COR-L47 (cell line): ENCODE measurements around the gene PEX11G.
"Not testable (repeated sequence)": the region's sequence is repeated elsewhere in the genome, so short reads cannot be mapped to it uniquely, and the experiment has no call there.

Experiments
- DNase-seq: peaks from one replicate; lab custom pipeline; 2025; lab: John Stamatoyannopoulos, UW

Gene PEX11G

GRCh38 chr19:7433456-7433855 is 55.4 kb downstream of the PEX11G start:
- DNase-seq: not testable (repeated sequence)

- no peak for DNase-seq
Observed at GRCh38 chr19:7429638-7430282, 59.1 kb downstream of the PEX11G start.

- DNase-seq: no peak
Observed at GRCh38 chr19:7428651-7429113, 60.2 kb downstream of the PEX11G start.

- DNase-seq: no peak
Observed at GRCh38 chr19:7427944-7428343, 60.9 kb downstream of the PEX11G start.

- DNase-seq: no peak
Observed at GRCh38 chr19:7426986-7427385, 61.8 kb downstream of the PEX11G start.
